ENCODE results near the gene DYRK1A.
"Not testable (repeated sequence)": the region's sequence is repeated elsewhere in the genome, so short reads cannot be mapped to it uniquely, and the experiment has no call there.

DYRK1A gene

DNA sequence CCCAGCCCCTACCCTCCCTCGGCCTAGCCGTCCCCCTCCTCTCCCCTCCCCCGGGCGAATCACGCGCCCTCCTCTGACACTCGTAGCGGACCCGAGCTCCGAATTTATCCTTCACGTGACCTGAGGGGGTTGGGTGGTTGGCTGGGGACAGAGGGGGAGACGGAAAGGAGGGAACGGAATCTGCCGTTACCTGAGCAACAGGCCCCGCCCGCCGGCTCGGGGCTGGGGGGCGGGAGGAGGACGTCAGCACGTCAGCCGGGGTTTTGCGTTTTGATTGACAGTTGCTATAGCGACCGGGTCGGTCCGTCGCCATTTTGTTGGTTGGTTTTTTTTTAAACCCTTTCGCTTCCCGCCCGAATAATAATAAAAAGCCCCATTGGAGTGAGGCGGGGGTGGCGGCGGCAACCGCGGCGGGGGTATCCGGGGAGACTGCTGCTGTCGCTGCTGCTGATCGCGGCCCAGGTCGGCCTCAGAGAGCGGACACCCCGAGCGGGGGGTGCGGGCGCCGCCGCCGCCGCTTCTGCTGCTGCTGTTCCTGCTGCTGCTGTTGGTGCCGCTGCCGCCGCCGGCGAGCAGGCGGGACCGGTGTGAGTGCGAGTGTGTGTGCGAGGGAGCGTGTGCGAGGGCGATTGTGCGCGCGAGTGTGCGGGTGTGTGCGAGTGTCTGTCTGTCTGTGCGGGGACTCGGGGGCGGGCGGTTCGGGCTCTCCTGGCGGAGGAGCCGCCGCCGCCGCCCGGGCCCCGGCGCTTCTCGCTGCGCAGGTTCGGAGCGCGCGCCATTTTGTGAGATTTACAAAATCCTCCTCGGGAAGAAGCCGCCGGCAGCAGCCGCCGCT lies at the start of gene DYRK1A:
Gene DYRK1A, plus strand, starts transcription at position 292 of the 835 bp plus-strand sequence. CDS start 53,602 bp downstream, outside the sequence.
- Histone ChIP-seq H3K36me3 (ENCODE audit: control insufficient read depth in 1 of 2, insufficient read depth in 2 of 2, low read length in 2 of 2) (no peaks in the 10 kb centered on the region), H3K27ac (ENCODE audit: low read depth, low read length) (peak within 1 kb of the TSS; percentile 100), H3K9me3 (ENCODE audit: control insufficient read depth in 1 of 2, low read length in 2 of 2) (no peaks in the 10 kb centered on the region), H3K9ac (ENCODE audit: low read depth in 1 of 2, low read length in 2 of 2) (peak within 1 kb of the TSS; percentile 92 to 96), H3K27me3 (ENCODE audit: control insufficient read depth in 1 of 2, insufficient read depth in 2 of 2, low read length in 2 of 2) (no peaks in the 10 kb centered on the region), H3K4me1 (ENCODE audit: control insufficient read depth in 1 of 2, insufficient read depth in 2 of 2, low read length in 2 of 2) (peaks cover 28 to 36% of the 10 kb centered on the region in 2 donors), H3K4me3 (ENCODE audit: low read depth in 1 of 2, low read length in 2 of 2) (peak within 1 kb of the TSS; percentile 86 to 98)

DNA sequence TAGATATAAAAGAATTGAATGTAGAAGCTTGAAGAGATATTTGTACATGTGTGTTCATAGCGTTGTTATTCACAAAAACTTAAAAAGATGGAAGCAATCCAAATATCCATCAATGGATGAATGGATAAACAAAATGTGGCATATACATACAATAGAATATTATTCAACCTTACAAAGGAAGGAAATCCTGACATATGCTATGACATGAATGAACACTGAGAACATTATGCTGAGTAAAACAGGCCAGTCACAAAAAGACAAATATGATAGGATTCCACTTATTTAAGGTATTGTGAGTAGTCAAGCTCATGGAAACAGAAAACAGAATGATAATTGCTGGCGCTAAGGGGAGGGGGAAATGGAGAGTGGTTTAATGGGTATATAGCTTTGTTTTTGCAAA lies 47.0 kb upstream of the DYRK1A start:
- H3K27me3 ChIP-seq (ENCODE audit: control insufficient read depth in 1 of 2, insufficient read depth in 2 of 2, low read length in 2 of 2), result no peaks in the 10 kb centered on the region
- H3K27ac ChIP-seq (ENCODE audit: low read depth, low read length), result no peak overlapping the region
- no peaks in the 10 kb centered on the region for H3K36me3 ChIP-seq (ENCODE audit: control insufficient read depth in 1 of 2, insufficient read depth in 2 of 2, low read length in 2 of 2)
- no peak overlapping the region for H3K4me3 ChIP-seq (ENCODE audit: low read depth in 1 of 2, low read length in 2 of 2)
- no peaks in the 10 kb centered on the region for H3K4me1 ChIP-seq (ENCODE audit: control insufficient read depth in 1 of 2, insufficient read depth in 2 of 2, low read length in 2 of 2)
- H3K9ac ChIP-seq (ENCODE audit: low read depth in 1 of 2, low read length in 2 of 2), result no peak overlapping the region
- peaks cover 0 to 2% of the 10 kb centered on the region in 2 donors for H3K9me3 ChIP-seq (ENCODE audit: control insufficient read depth in 1 of 2, low read length in 2 of 2)

DNA sequence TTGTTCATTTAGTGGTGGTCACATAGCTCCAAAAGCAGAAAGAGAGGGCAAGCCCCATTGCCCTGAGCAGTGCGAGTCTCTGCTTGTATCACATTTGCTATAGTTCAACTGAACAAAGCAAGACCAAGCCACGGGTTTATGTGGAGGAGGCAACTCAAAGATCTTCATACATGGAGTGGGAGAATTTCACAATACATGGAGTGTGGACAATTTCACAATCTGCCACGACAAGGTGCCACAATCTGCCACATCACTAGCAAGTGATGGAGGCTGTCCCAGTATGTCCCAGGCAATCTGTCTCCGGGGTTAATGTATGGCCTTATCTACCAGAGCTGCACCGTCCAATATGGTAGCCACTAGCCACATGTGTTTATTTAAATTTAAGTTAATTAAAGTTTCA lies 44.5 kb upstream of the DYRK1A start:
- Histone ChIP-seq H3K4me3 (ENCODE audit: low read depth in 1 of 2, low read length in 2 of 2) (no peak overlapping the region), H3K36me3 (ENCODE audit: control insufficient read depth in 1 of 2, insufficient read depth in 2 of 2, low read length in 2 of 2) (no peaks in the 10 kb centered on the region), H3K27me3 (ENCODE audit: control insufficient read depth in 1 of 2, insufficient read depth in 2 of 2, low read length in 2 of 2) (no peaks in the 10 kb centered on the region), H3K9ac (ENCODE audit: low read depth in 1 of 2, low read length in 2 of 2) (no peak overlapping the region), H3K27ac (ENCODE audit: low read depth, low read length) (no peak overlapping the region), H3K4me1 (ENCODE audit: control insufficient read depth in 1 of 2, insufficient read depth in 2 of 2, low read length in 2 of 2) (no peaks in the 10 kb centered on the region), H3K9me3 (ENCODE audit: control insufficient read depth in 1 of 2, low read length in 2 of 2) (peaks cover 0 to under 1% of the 10 kb centered on the region in 2 donors)

DNA sequence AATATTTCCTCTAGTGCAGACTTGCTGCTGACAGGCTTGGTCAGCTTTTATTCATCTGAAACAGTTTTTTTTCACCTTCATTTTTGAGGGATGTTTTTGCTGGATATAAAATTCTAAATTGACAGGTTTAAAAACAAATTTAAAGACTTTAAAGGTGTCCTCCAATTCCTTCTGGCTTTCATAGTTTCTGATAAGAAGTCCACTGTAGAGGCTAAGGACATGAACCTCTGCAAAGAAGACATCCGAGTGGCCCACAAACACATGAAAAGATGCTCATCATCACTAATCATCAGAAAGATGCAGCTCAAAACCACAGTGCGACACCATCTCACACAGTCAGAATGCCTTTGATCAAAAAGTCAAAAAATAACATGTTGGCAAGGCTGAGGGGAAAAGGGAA lies 42.0 kb upstream of the DYRK1A start:
- Histone ChIP-seq H3K27ac (ENCODE audit: low read depth, low read length) (no peak overlapping the region), H3K27me3 (ENCODE audit: control insufficient read depth in 1 of 2, insufficient read depth in 2 of 2, low read length in 2 of 2) (no peaks in the 10 kb centered on the region), H3K36me3 (ENCODE audit: control insufficient read depth in 1 of 2, insufficient read depth in 2 of 2, low read length in 2 of 2) (no peaks in the 10 kb centered on the region), H3K9ac (ENCODE audit: low read depth in 1 of 2, low read length in 2 of 2) (no peak overlapping the region), H3K4me3 (ENCODE audit: low read depth in 1 of 2, low read length in 2 of 2) (no peak overlapping the region), H3K9me3 (ENCODE audit: control insufficient read depth in 1 of 2, low read length in 2 of 2) (no peaks in the 10 kb centered on the region), H3K4me1 (ENCODE audit: control insufficient read depth in 1 of 2, insufficient read depth in 2 of 2, low read length in 2 of 2) (no peaks in the 10 kb centered on the region)

DNA sequence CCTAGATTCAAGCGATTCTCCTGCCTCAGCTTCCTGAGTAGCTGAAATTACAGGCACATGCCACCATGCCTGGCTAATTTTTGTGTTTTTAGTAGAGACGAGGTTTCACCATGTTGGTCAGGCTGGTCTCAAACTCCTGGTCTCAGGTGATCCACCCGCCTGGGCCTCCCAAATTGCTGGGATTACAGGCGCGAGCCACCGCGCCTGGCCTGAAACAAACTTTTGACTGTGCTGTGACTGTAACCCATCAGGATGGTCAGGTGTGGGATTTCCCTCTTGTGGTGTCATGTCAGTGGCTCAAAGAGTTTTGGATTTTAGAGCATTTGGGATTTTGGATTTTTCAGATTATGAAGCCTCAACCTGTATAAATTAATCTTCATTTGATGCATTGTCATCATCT lies 38.4 kb upstream of the DYRK1A start:
- H3K27me3 ChIP-seq (ENCODE audit: control insufficient read depth in 1 of 2, insufficient read depth in 2 of 2, low read length in 2 of 2); H3K4me3 ChIP-seq (ENCODE audit: low read depth in 1 of 2, low read length in 2 of 2); H3K9ac ChIP-seq (ENCODE audit: low read depth in 1 of 2, low read length in 2 of 2); H3K4me1 ChIP-seq (ENCODE audit: control insufficient read depth in 1 of 2, insufficient read depth in 2 of 2, low read length in 2 of 2); H3K36me3 ChIP-seq (ENCODE audit: control insufficient read depth in 1 of 2, insufficient read depth in 2 of 2, low read length in 2 of 2); H3K9me3 ChIP-seq (ENCODE audit: control insufficient read depth in 1 of 2, low read length in 2 of 2); H3K27ac ChIP-seq (ENCODE audit: low read depth, low read length): not testable (repeated sequence)

DNA sequence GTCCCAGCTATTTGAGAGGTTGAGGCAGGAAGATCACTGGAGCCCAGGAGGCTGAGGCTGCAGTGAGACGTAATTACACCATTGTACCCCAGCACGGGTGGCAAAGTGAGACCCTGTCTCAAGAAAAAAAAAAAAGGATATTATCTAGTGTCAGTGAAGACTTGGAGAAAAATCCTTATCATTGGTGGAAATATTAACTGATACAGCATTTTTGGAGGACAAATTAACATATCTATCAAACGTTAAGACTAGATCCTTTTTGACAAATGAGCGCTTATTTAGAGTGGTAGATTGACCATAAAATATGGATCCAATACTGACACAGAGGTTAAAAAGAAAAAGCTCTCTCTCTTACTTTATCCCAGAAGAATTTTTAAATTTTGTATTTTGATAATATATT lies 35.2 kb upstream of the DYRK1A start:
- Histone ChIP-seq H3K27ac (ENCODE audit: low read depth, low read length) (no peak overlapping the region), H3K4me1 (ENCODE audit: control insufficient read depth in 1 of 2, insufficient read depth in 2 of 2, low read length in 2 of 2) (no peaks in the 10 kb centered on the region), H3K4me3 (ENCODE audit: low read depth in 1 of 2, low read length in 2 of 2) (no peak overlapping the region), H3K9ac (ENCODE audit: low read depth in 1 of 2, low read length in 2 of 2) (no peak overlapping the region), H3K27me3 (ENCODE audit: control insufficient read depth in 1 of 2, insufficient read depth in 2 of 2, low read length in 2 of 2) (no peaks in the 10 kb centered on the region), H3K36me3 (ENCODE audit: control insufficient read depth in 1 of 2, insufficient read depth in 2 of 2, low read length in 2 of 2) (no peaks in the 10 kb centered on the region), H3K9me3 (ENCODE audit: control insufficient read depth in 1 of 2, low read length in 2 of 2) (no peaks in the 10 kb centered on the region)

DNA sequence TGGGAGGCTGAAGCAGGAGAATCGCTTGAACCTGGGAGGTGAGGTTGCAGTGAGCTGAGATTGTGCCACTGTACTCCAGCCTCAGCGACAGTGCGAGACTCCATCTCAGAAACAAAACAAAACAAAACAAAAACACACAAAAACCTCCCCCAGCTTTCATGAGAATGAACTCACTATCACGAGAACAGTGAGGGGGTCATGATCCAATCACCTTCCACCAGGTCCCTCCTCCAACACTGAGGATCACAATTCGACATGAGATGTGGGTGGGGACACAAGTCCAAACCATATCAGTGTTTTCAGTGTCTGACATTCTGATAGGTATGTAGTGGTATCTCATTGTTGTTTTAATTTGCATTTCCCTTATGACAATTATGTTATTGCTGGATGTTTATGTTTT lies 31.5 kb upstream of the DYRK1A start:
- Histone ChIP-seq H3K4me3 (ENCODE audit: low read depth in 1 of 2, low read length in 2 of 2) (no peak overlapping the region), H3K9ac (ENCODE audit: low read depth in 1 of 2, low read length in 2 of 2) (no peak overlapping the region), H3K36me3 (ENCODE audit: control insufficient read depth in 1 of 2, insufficient read depth in 2 of 2, low read length in 2 of 2) (no peaks in the 10 kb centered on the region), H3K4me1 (ENCODE audit: control insufficient read depth in 1 of 2, insufficient read depth in 2 of 2, low read length in 2 of 2) (peaks cover 7 to 9% of the 10 kb centered on the region in 2 donors), H3K27ac (ENCODE audit: low read depth, low read length) (no peak overlapping the region), H3K27me3 (ENCODE audit: control insufficient read depth in 1 of 2, insufficient read depth in 2 of 2, low read length in 2 of 2) (peaks cover 0 to 2% of the 10 kb centered on the region in 2 donors), H3K9me3 (ENCODE audit: control insufficient read depth in 1 of 2, low read length in 2 of 2) (no peaks in the 10 kb centered on the region)

DNA sequence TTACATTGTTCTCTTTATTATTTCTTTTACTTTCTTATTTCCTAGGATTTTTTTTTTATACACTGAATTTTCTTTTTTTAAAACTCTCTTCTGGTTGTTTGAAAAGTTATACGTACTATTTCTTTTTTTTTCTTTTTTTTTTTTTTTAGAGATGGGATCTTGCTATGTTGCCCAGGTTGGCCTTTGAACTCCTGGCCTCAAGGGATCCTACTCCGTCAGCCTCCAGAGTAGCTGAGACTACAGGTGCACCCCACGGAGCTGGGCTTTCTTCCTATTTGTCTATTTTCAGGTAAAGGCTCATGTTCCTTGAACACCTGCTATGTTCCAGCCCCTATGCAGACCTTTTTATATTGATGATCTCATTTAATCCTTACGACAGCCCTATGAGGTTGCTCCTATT lies 29.4 kb upstream of the DYRK1A start:
- Histone ChIP-seq H3K9ac (ENCODE audit: low read depth in 1 of 2, low read length in 2 of 2) (no peak overlapping the region), H3K27ac (ENCODE audit: low read depth, low read length) (no peak overlapping the region), H3K4me1 (ENCODE audit: control insufficient read depth in 1 of 2, insufficient read depth in 2 of 2, low read length in 2 of 2) (peaks cover 7 to 9% of the 10 kb centered on the region in 2 donors), H3K27me3 (ENCODE audit: control insufficient read depth in 1 of 2, insufficient read depth in 2 of 2, low read length in 2 of 2) (peaks cover 0 to 2% of the 10 kb centered on the region in 2 donors), H3K9me3 (ENCODE audit: control insufficient read depth in 1 of 2, low read length in 2 of 2) (no peaks in the 10 kb centered on the region), H3K4me3 (ENCODE audit: low read depth in 1 of 2, low read length in 2 of 2) (no peak overlapping the region), H3K36me3 (ENCODE audit: control insufficient read depth in 1 of 2, insufficient read depth in 2 of 2, low read length in 2 of 2) (no peaks in the 10 kb centered on the region)

DNA sequence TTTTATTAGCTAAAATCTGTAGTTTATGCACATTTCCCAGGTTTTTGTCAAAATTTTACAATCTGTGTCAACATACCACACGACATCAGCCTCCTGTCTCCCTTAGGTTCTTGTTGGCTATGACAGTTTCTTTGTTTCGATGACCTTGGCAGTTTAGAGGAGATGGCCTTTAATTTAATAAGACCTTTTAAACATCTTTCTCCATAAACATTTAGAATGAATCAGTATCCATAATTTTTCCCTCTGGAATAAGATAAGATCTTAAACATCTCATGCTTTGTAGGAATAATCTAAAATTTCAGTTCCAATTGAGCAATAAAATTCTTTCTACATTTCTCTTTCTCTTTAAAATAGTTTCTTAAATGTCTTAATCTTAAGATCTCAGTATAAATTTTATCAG lies 28.7 kb upstream of the DYRK1A start:
- Histone ChIP-seq H3K4me3 (ENCODE audit: low read depth in 1 of 2, low read length in 2 of 2) (no peak overlapping the region), H3K27me3 (ENCODE audit: control insufficient read depth in 1 of 2, insufficient read depth in 2 of 2, low read length in 2 of 2) (peaks cover 0 to 2% of the 10 kb centered on the region in 2 donors), H3K27ac (ENCODE audit: low read depth, low read length) (no peak overlapping the region), H3K36me3 (ENCODE audit: control insufficient read depth in 1 of 2, insufficient read depth in 2 of 2, low read length in 2 of 2) (no peaks in the 10 kb centered on the region), H3K9me3 (ENCODE audit: control insufficient read depth in 1 of 2, low read length in 2 of 2) (no peaks in the 10 kb centered on the region), H3K4me1 (ENCODE audit: control insufficient read depth in 1 of 2, insufficient read depth in 2 of 2, low read length in 2 of 2) (peaks cover 7 to 9% of the 10 kb centered on the region in 2 donors), H3K9ac (ENCODE audit: low read depth in 1 of 2, low read length in 2 of 2) (no peak overlapping the region)

DNA sequence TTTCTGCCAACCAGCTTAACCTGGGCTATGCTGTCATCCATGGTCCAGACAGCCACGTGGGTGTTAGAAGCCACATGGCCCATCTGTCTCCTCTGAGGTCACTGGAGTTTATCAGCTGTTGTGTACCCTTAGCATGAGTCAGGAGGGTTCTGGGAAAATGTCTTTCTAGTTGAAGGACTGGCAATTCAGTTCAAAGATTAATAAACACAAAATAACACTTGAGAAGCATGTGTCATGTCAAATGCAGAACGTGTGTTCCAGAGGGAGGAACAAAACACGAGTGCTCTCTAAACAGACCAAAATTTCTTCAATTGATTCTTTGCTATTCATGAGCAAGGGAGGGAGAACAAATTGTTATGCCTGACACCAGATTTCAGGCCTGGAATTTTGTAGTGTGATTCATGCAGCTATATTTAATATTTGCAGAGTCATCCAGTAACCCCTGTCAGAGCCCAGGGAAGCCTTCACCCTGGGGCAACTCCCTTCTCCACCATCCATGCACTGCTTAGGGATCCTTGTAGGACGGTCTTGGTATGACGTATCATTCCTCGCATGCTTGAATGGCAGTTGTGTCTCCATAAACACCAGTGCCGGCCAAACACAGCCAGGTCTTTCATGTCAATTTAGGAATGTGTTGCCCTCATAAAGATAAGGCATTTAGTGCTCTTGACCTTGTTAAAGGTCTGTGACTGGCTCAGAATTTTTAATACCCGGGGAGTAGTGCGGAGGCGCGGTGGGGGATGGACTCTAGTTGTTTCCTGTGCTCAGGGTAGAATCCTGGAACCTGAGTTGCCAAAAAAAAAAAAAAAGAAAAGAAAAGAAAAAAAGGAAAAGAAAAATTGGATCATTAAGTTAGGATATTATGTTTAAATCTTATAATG lies 27.7 kb upstream of the DYRK1A start:
- Histone ChIP-seq H3K27me3 (ENCODE audit: control insufficient read depth in 1 of 2, insufficient read depth in 2 of 2, low read length in 2 of 2) (peaks cover 0 to 2% of the 10 kb centered on the region in 2 donors), H3K4me3 (ENCODE audit: low read depth in 1 of 2, low read length in 2 of 2) (no peak overlapping the region), H3K9me3 (ENCODE audit: control insufficient read depth in 1 of 2, low read length in 2 of 2) (no peaks in the 10 kb centered on the region), H3K4me1 (ENCODE audit: control insufficient read depth in 1 of 2, insufficient read depth in 2 of 2, low read length in 2 of 2) (peaks cover 7 to 9% of the 10 kb centered on the region in 2 donors), H3K9ac (ENCODE audit: low read depth in 1 of 2, low read length in 2 of 2) (no peak overlapping the region), H3K36me3 (ENCODE audit: control insufficient read depth in 1 of 2, insufficient read depth in 2 of 2, low read length in 2 of 2) (no peaks in the 10 kb centered on the region), H3K27ac (ENCODE audit: low read depth, low read length) (no peak overlapping the region)

All from duodenal mucosa (tissue), 2 donors.